H9 (cell line): ENCODE results near the gene BMP7. TPM values are rescaled to one million over a fixed set of nuclear protein-coding genes. Genes with fewer than 3 reads are reported as not detected.

Source experiments
- DNase-seq: peaks from one replicate; pipeline ENCODE4 v3.0.0-alpha.2; 2017
- H2AFZ ChIP-seq: one replicate; pipeline ENCODE4 v1.6.1; 2013; ENCODE audit warnings: mild to moderate bottlenecking, low read length, control low read depth, moderate library complexity
- H2AK5ac ChIP-seq: 2 replicates; pipeline ENCODE4 v1.6.1; 2013; ENCODE audit warnings: low read length, control low read depth, mixed read lengths; ENCODE audit not compliant: insufficient read length
- H2BK120ac ChIP-seq: one replicate; pipeline ENCODE4 v1.6.1; 2013; ENCODE audit warnings: low read depth, mild to moderate bottlenecking, low read length, control low read depth, inconsistent platforms; ENCODE audit not compliant: poor library complexity, severe bottlenecking
- H2BK12ac ChIP-seq: 2 replicates; pipeline ENCODE4 v1.6.1; 2013; ENCODE audit warnings: low read length, control low read depth, mixed read lengths, low read depth; ENCODE audit not compliant: insufficient read length
- H2BK15ac ChIP-seq: 2 replicates; pipeline ENCODE4 v1.6.1; 2013; ENCODE audit warnings: low read depth, low read length, control low read depth
- H2BK20ac ChIP-seq: one replicate; pipeline ENCODE4 v1.6.1; 2013; ENCODE audit warnings: low read depth, mild to moderate bottlenecking, low read length, control low read depth, inconsistent platforms; ENCODE audit not compliant: poor library complexity, severe bottlenecking
- H2BK5ac ChIP-seq: 2 replicates; pipeline ENCODE4 v1.6.1; 2013; ENCODE audit warnings: low read length, control low read depth, mixed read lengths; ENCODE audit not compliant: insufficient read length
- H3K14ac ChIP-seq: 2 replicates; pipeline ENCODE4 v1.6.1; 2013; ENCODE audit warnings: low read length, control low read depth; ENCODE audit not compliant: insufficient read depth
- H3K18ac ChIP-seq: 2 replicates; pipeline ENCODE4 v1.6.1; 2013; ENCODE audit warnings: low read depth, mild to moderate bottlenecking, mixed read lengths, low read length, control low read depth; ENCODE audit not compliant: insufficient read length
- H3K23ac ChIP-seq: 2 replicates; pipeline ENCODE4 v1.6.1; 2013; ENCODE audit warnings: low read length, control low read depth, mixed read lengths, low read depth; ENCODE audit not compliant: insufficient read length
- H3K23me2 ChIP-seq: 2 replicates; pipeline ENCODE4 v1.6.1; 2013; ENCODE audit warnings: low read depth, mild to moderate bottlenecking, mixed read lengths, low read length, control low read depth; ENCODE audit not compliant: insufficient read length, poor library complexity, severe bottlenecking
- H3K27ac ChIP-seq: 2 replicates; pipeline ENCODE4 v1.5.1; 2013; ENCODE audit warnings: low read length, control low read depth, mixed read lengths, low read depth; ENCODE audit not compliant: insufficient read length
- H3K27me3 ChIP-seq: 2 replicates; pipeline ENCODE4 v1.6.1; 2013; ENCODE audit warnings: low read length, control low read depth, inconsistent platforms; ENCODE audit not compliant: insufficient read depth
- H3K4ac ChIP-seq: 2 replicates; pipeline ENCODE4 v1.6.1; 2013; ENCODE audit warnings: low read depth, mild to moderate bottlenecking, control low read depth, inconsistent platforms, low read length, moderate library complexity
- H3K4me1 ChIP-seq: 2 replicates; pipeline ENCODE4 v1.6.1; 2013; ENCODE audit warnings: low read length, control low read depth, inconsistent platforms; ENCODE audit not compliant: insufficient read depth
- H3K4me2 ChIP-seq: 2 replicates; pipeline ENCODE4 v1.6.1; 2013; ENCODE audit warnings: low read length, control low read depth, mixed read lengths; ENCODE audit not compliant: insufficient read length, insufficient read depth
- H3K56ac ChIP-seq: 2 replicates; pipeline ENCODE4 v1.6.1; 2013; ENCODE audit warnings: low read depth, mild to moderate bottlenecking, mixed read lengths, low read length, control low read depth; ENCODE audit not compliant: insufficient read length
- H3K79me1 ChIP-seq: 2 replicates; pipeline ENCODE4 v1.6.1; 2013; ENCODE audit warnings: low read depth, mild to moderate bottlenecking, moderate library complexity, low read length, control low read depth, inconsistent platforms; ENCODE audit not compliant: insufficient read depth, poor library complexity, severe bottlenecking
- H3K79me2 ChIP-seq: 2 replicates; pipeline ENCODE4 v1.6.1; 2013; ENCODE audit warnings: low read length, control low read depth, inconsistent platforms; ENCODE audit not compliant: insufficient read depth
- H3K9ac ChIP-seq: 2 replicates; pipeline ENCODE4 v1.6.1; 2013; ENCODE audit warnings: low read length, control low read depth, mixed read lengths; ENCODE audit not compliant: insufficient read length; ENCODE audit errors: extremely low read depth
- H3K9me3 ChIP-seq: one replicate; pipeline ENCODE4 v1.6.1; 2013; ENCODE audit warnings: low read depth, low read length, inconsistent platforms; ENCODE audit not compliant: control insufficient read depth
- H3T11ph ChIP-seq: one replicate; pipeline ENCODE4 v1.6.1; 2013; ENCODE audit warnings: mild to moderate bottlenecking, low read length, control low read depth, inconsistent platforms
- H4K20me1 ChIP-seq: one replicate; pipeline ENCODE4 v1.6.1; 2013; ENCODE audit not compliant: control insufficient read depth, insufficient read length, insufficient read depth
- H4K5ac ChIP-seq: 2 replicates; pipeline ENCODE4 v1.6.1; 2013; ENCODE audit warnings: low read depth, mild to moderate bottlenecking, mixed read lengths, low read length, control low read depth; ENCODE audit not compliant: insufficient read length
- H4K8ac ChIP-seq: replicated peaks from 2 replicates; pipeline ENCODE4 v1.6.1; 2013; ENCODE audit warnings: low read length, control low read depth, mixed read lengths, low read depth; ENCODE audit not compliant: insufficient read length
- H4K91ac ChIP-seq: 2 replicates; pipeline ENCODE4 v1.6.1; 2013; ENCODE audit warnings: low read depth, mild to moderate bottlenecking, moderate library complexity, mixed read lengths, low read length, control low read depth; ENCODE audit not compliant: insufficient read length
- H3K27ac Mint-ChIP-seq, 3 experiments: 2 replicates in 2 of 3; 3 replicates in 1 of 3; pipeline ENCODE4 v1.8.0; 2020 to 2021; ENCODE audit warnings: mixed read lengths in 3 of 3, mild to moderate bottlenecking in 1 of 3, moderate library complexity in 1 of 3
- H3K27me3 Mint-ChIP-seq: 2 replicates; pipeline ENCODE4 v1.8.0; 2021; ENCODE audit warnings: low read depth, mild to moderate bottlenecking, moderate library complexity, mixed read lengths
- H3K36me3 Mint-ChIP-seq, 3 experiments: 2 replicates in 2 of 3; 3 replicates in 1 of 3; pipeline ENCODE4 v1.8.0; 2020 to 2021; ENCODE audit warnings: low read depth in 3 of 3, mixed read lengths in 3 of 3; ENCODE audit not compliant: insufficient read depth in 1 of 3
- H3K4me1 Mint-ChIP-seq, 2 experiments: 2 replicates each; pipeline ENCODE4 v1.8.0; 2020; ENCODE audit warnings: mixed read lengths in 2 of 2
- H3K4me3 Mint-ChIP-seq, 2 experiments: 2 replicates in 1 of 2; 3 replicates in 1 of 2; pipeline ENCODE4 v1.8.0; 2020 to 2021; ENCODE audit warnings: mild to moderate bottlenecking in 2 of 2, mixed read lengths in 2 of 2, moderate library complexity in 1 of 2
- H3K9me3 Mint-ChIP-seq, 2 experiments: 2 replicates in 1 of 2; 3 replicates in 1 of 2; pipeline ENCODE4 v1.8.0; 2020; ENCODE audit warnings: mild to moderate bottlenecking in 2 of 2, mixed read lengths in 2 of 2, moderate library complexity in 1 of 2
- WGBS: extraction: QIAGEN DNeasy Blood & Tissue Kit; methylation state at CpG from one replicate; pipeline ENCODE4 v1.1.7; 2013; ENCODE audit warnings: missing lambda C conversion rate, low lambda C conversion rate, mixed read lengths; ENCODE audit not compliant: insufficient read length; ENCODE audit errors: extremely low coverage; 5-methylcytosine and 5-hydroxymethylcytosine counted together
- total RNA-seq: library from RNA; stranded (reverse); gene quantifications from 2 replicates; pipeline ENCODE4 v1.2.1, GENCODE V29; 2021
- TF ChIP-seq, protein P1 (sequence below): fragments of 200-600 bp; sonication (generic); conservative IDR thresholded peaks from 3 replicates; pipeline ENCODE4 v1.8.0; 2021; ENCODE audit warnings: antibody characterized with exemption, mild to moderate bottlenecking

Gene BMP7
- total RNA-seq, 1 experiment from 2014 or later = 17.7 TPM

DNA sequence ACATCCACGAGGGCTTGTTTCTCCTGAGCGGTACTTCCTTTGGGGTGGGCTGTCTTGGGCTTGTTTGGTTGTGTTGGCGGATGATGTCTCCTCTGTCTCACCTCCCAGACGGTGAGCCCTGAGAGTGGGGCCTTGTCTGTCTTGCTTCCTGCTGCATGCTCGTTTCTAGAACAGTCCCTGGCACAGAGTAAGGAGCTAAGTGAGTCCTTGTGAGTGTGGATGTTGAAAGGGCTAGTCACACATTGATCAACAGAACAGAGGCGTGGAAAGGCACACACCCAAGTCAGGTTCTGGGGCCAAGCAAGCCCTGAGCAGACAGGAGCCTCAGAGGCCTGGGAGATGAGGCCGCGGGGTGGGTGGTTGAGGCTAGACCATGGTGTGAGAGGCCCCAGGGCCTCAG lies 111.0 kb downstream of the BMP7 start:
- peaks cover 0 to 2% of the 10 kb centered on the region in 2 experiments; a peak in 3 of 5 replicates for H3K9me3 Mint-ChIP-seq
- H4K20me1 ChIP-seq = no peaks in the 10 kb centered on the region
- H3K4ac ChIP-seq = no peak overlapping the region
- DNase-seq = no peak
- H3K4me1 Mint-ChIP-seq = peaks cover 20 to 34% of the 10 kb centered on the region in 2 experiments
- H3K27ac Mint-ChIP-seq = no peak overlapping the region
- H3K27me3 Mint-ChIP-seq = peaks cover 1% of the 10 kb centered on the region
- no peak overlapping the region for H3K14ac ChIP-seq
- H3K4me2 ChIP-seq = no peak overlapping the region
- H3K56ac ChIP-seq = no peak overlapping the region
- H2AFZ ChIP-seq = no peak overlapping the region
- no peak overlapping the region for H4K5ac ChIP-seq
- H3T11ph ChIP-seq = no peak overlapping the region
- no peak overlapping the region for H2AK5ac ChIP-seq
- no peak overlapping the region for H3K18ac ChIP-seq
- no peak overlapping the region for H3K27ac ChIP-seq
- TF ChIP-seq, protein P1, sequence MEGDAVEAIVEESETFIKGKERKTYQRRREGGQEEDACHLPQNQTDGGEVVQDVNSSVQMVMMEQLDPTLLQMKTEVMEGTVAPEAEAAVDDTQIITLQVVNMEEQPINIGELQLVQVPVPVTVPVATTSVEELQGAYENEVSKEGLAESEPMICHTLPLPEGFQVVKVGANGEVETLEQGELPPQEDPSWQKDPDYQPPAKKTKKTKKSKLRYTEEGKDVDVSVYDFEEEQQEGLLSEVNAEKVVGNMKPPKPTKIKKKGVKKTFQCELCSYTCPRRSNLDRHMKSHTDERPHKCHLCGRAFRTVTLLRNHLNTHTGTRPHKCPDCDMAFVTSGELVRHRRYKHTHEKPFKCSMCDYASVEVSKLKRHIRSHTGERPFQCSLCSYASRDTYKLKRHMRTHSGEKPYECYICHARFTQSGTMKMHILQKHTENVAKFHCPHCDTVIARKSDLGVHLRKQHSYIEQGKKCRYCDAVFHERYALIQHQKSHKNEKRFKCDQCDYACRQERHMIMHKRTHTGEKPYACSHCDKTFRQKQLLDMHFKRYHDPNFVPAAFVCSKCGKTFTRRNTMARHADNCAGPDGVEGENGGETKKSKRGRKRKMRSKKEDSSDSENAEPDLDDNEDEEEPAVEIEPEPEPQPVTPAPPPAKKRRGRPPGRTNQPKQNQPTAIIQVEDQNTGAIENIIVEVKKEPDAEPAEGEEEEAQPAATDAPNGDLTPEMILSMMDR = no peak
- no peaks in the 10 kb centered on the region for H3K79me1 ChIP-seq
- H4K8ac ChIP-seq = no peak overlapping the region
- H2BK12ac ChIP-seq = no peak overlapping the region
- H2BK20ac ChIP-seq = no peak overlapping the region
- no peaks in the 10 kb centered on the region for H3K79me2 ChIP-seq
- H4K91ac ChIP-seq = no peak overlapping the region
- H2BK15ac ChIP-seq = no peak overlapping the region
- no peaks in the 10 kb centered on the region for H3K23me2 ChIP-seq
- H3K9ac ChIP-seq = no peak overlapping the region
- no peaks in the 10 kb centered on the region for H3K9me3 ChIP-seq
- no peaks in the 10 kb centered on the region for H3K36me3 Mint-ChIP-seq
- no peak overlapping the region for H3K23ac ChIP-seq
- no peaks in the 10 kb centered on the region for H3K4me1 ChIP-seq
- H3K4me3 Mint-ChIP-seq = no peak overlapping the region
- whole genome bisulfite sequencing = no CpG with 5 or more reads among the region's 8 CpGs
- no peaks in the 10 kb centered on the region for H3K27me3 ChIP-seq
- H2BK120ac ChIP-seq = no peak overlapping the region
- no peak overlapping the region for H2BK5ac ChIP-seq
